GOT3 (cell line): Measurements from ENCODE around the gene USP12.
A peak's percentile ranks its signal among the peaks of the same experiment; 100 is the strongest.

Source experiments
- DNase-seq: peaks from one replicate; lab custom pipeline; 2025; ENCODE audit warnings: mixed read lengths; lab: John Stamatoyannopoulos, UW

Gene USP12

DNA sequence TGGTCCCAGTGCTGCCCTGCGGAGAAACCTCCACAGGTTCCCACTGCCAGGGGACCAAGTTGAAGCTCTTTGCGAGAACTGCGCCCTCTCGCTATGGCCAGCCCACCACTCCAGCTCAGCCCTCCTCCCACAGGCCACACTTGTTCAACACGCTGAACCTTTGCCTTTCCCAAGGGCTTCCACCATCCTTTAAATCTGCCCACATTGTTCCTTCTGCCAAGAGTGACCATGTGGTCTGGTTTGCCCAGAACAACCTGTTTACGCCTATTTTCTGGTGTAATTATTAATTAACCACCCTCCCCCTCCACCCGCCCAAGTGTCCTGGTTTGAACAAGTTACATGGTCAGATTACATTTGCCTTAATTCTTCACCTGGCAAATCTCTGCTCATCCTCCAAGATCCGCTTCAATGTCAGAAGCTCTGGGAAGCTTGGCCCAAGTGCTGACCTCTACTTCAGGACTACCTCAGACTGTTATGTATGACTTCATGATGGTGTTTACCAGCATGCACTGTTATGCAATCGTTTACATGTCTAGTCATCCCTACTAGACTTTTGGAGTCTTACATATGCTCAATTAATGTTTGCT, 12.0 kb upstream of the USP12 start:
- no peak for DNase-seq

DNA sequence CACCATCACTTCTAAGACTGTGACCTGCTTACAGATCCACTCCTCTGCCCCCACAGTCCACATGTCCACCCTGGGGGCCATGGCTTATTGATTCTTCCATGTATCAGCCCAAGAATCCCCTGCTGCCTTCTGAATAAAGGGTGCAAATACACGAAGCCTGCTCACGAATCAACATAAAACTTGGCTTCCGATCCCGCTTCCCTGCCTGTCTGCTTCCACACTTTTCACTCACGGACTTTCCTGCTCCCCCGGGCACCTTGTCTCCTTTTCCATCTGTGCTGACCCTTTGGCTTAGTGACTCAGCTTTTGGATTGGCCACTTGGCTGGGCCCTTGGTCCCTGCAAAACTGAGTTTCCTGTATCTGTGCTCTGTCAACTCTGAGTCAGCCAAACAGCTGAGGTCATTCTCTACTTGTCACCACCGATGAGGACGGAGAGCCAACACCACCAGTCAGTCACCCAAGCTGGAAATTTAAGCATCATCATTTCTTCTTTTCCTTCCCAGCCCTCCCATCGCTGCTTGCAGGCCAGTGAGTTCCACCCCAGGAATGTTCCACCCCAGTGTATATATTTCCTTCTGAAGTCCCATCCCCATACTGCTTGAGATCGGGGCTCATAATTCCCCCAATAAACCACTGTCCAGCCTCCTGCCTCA, 11.4 kb upstream of the USP12 start:
- peak; percentile 20 for DNase-seq

DNA sequence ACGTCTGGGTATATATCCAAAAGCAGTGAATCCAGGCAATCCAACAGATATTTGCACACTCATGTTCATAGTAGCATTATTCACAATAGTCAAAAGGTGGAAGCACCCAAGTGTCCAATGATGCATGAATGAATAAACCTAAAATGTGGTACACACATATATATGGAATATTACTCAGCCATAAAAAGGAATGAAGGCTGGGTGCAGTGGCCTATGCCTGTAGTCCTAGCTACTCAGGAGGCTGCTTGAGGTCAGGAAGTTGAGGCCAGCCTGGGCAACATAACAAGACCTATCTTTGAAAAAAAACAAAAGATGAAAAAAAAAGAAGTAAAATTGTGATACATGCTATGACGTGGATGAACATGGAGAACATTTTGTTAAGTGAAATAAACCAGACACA, 10.4 kb upstream of the USP12 start:
- no peak for DNase-seq

DNA sequence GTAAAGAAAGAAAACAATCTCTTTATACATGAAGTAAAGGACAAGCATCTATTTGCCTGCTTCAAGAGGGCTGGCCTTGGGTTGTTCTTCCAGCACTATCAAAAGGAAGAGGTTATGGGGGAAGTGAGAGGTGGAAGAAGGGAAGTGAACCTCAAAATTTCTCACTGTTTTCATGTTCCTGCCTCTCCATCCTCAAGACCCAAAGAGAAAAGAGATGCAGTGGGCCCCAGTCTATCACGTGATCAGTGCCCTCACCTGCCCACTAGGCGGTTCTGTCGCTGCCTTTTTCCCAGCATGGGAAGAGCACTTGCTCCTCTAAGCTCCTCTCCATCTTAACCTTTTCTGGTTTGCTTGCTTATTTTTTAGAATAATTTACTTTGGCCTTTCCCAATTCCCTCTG, 6.2 kb upstream of the USP12 start:
- no peak for DNase-seq

DNA sequence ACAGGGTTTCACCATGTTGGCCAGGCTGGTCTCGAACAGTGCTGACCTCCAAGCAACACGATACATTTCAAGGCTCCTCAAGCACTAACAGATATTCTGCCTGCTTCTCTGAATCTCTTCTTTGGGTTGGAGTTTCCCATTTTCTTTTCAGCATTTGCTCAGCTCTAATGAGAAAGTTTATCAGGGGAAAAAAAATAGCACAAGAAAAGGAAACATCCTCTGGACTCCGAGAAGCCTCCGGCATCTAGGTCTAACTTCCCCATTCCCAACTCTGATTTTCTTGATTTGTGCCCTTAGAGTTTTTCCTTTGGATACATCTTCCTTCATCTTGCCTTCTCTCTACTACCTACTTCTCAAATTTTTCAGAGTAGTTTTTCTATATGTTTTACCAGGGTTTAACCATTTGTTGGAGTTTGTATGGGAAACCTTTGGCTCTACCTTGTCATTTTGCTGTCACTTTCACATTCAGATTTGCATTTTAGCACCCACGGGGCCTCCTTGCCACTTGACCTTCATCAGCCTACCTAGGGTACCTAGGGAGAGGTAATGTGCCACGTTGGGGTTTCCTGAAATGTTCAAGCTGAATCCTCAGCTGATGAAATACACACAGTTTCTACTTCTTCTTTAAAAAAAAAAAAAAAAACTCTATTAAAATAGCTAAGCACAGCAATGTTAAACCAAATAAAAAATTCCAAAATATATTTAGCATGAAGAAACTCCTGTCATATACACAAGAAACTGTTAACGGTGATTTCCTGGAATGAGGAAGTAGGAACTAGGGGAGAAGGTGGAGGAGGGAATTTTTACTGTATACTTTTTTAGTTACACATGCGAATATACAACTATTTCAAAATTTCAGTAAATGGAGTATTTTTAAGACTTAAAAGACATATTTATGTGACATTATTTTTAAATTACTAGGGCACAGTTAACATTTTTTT, 5.1 kb upstream of the USP12 start:
- DNase-seq: no peak

DNA sequence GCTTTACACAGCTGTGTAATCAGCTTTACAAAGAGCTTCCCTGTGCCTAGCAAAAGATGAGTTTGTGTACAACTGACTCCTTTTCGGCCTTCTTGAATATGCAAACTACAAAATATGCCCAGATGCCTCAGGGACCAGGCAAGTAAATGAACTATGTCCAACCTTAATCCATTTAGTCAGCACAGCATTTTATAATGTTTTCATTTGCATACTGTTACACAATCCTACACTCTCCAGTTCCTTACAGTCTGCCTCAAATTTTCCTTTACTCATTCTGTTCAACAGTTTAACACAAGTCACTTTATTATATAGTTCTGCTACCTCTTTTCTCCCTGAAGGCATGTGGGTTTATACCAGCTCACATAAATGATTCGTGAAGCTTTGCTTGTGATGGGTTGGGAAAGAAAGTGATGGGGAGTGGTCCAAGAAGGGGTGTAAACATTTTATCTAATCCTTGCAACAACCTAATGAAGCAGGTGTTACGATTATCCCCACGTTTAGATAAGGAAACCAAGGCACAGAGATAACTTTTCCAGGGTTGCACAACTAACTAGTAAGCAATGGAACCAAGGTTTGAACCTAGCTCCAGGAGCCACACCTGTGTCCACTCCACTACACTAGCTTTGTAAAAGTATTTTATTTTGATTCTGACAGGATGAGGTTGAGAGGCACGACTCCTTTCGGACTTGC, 3.3 kb upstream of the USP12 start:
- no peak for DNase-seq

DNA sequence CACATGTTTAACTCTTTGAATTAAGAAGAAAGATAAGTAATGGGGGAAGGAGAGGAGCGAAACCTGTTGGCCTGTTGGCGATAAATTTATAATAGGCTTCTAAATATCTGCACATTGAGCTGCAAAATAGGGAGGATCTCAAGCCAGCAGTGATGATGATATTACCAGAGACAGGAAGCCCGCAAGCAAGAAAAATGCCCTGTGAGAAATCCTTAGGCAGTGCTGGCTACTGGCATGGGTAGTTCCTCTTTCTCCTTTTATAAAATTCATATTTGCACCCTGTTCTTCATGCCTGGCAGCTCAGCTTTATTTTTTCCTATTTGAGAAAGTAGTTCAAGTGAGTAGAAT, 858 bp upstream of the USP12 start:
- DNase-seq: no peak

DNA sequence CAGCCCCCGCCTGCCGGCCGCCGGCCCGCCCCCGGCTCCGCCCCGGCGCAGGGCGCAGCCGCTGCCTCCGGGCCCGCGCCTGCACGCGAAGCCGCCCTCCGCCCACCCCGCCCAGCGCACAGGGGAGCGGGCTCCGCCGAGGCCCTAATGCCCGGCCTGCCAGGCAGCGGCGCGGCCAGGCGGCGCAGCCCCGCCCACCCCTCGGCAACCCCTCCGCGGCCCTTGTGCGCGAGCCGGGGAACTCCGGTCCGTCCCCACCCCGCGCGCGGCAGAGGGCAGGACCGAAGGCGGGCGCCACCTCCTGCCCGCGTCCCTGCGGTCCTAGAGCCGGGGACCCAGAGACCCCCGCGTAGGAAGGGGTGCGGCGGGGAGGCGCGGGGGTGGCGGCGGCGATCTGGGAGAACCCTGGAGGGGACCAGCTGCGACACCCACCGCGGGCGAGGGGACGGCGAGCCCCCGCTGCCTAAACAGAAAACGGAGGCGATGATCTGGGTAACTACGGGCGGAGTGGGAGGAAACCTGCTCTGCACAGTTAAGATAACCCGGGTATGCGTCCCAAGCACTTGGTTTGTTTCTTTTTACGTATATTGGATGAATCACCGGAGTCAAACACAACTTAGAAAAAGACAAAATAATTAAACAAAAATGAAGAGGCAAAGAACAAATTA, 350 bp upstream of the USP12 start:
- peak; percentile 60 for DNase-seq

DNA sequence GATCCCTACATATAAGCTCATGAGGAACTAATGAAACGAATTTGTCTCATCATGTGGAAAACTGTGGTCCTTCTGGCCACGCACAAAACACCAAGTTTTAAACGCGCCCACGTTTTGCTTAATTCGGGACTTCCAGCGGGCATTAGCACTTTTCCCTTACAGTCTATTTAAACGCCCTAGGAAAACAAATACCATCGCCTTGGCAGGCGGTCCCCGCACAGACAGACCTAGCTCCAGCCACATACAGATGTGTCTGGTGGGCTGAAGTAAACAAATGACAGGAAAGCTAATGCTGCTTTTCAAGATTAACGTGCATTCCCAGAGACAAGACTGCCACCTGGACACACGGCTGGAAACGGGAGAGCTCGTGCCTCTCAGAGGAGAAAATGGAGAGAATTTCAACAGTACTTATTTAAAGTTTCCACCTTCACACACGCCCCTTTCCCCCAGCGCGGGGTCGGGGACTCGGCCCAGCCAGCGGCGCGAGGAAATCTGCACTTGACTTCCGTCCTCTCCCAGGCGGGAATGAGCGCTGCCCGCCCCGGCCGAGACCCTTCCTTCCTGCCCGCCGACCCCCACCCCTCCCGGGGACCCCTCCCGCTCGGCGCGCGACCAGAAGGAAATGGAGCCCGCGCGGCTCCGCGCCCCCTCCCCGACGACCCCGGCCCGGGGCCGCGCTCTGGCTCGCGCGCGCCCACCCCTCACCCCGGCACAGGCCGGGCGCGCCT, 931 bp downstream of the USP12 start:
- DNase-seq: no peak

DNA sequence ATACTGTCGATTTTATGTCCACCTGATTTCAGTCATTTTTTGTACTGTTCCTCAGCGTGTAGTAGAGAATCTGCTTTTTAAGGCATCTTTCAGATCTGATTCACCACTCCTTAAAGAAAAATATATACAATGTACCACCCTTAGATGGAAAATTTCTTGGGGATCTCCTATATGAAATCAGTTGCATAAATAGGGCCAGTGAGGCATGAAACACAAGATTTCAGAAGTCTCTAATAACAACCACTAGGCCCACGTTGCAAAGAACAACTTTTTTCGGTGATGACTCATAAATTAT, 1.4 kb downstream of the USP12 start:
- no peak for DNase-seq

DNA sequence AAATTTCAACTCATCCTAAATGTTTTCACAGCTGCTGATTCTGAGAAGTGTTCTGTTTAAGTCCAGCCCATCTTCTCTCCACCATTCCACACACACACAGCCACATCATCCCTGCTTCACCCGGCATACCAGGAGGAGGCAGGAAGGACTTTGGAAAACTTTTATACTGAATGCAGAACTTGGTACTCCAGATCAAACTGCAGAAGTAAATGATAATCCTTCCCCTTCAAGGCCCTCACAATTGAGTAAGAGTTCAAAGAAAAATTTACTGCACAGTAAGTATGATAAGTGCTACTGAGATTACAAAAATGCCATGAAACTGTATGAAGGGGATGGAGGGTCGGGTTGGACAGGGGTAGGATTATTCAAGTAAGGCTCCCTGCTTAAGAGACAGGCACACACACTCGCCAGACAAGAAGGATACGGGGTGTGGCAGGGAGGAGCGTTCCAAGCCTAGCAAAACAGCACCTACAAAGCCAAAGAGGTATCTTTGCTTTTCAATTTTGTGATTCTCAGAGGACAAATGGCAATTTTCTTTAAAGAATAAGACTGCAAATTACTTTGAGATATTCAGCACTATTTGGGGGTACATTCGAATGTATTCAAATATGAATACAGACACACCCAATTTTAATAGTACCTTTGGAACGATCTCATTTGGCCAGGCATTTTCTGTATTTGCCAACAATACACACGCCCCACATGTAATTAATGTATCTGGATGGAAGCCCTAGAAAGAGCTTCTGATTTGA, 2.5 kb downstream of the USP12 start:
- no peak for DNase-seq

DNA sequence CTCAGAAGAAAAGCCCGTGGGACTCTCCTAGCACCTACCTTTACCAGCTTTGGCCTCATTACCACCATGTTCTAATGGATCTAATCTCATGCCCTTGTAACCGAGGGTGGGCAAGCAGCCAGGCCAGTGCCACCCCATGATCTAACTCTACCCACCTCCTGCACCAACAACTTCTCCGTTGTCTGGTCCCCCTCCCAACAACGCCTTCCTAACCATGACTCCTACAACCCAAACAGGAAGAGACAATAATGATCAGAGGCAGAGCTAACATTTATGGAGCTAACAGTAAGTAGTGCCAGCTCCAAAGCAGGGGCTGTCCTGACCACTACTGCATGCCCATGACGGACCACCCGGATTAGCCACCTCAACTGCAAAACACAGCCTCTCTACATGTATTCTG, 3.5 kb downstream of the USP12 start:
- DNase-seq: no peak

DNA sequence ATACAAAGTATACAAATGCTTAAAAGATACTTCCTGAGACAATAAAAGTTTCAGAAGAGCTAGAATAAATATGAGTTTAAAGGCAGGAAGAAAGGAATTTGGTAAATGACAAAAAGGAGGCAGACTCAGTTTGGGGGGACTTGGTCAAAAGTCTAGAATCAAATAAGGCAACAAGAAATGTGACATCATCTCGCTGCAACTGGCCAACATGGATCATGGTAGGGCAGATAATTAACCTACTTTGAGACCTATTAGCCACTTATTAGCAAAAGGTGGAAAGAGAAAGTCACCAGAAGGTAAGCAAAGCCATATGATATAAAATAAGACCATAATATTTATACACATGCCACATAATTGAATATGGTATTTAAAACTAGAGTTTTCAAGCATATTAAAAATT, 5.3 kb downstream of the USP12 start:
- DNase-seq: no peak

DNA sequence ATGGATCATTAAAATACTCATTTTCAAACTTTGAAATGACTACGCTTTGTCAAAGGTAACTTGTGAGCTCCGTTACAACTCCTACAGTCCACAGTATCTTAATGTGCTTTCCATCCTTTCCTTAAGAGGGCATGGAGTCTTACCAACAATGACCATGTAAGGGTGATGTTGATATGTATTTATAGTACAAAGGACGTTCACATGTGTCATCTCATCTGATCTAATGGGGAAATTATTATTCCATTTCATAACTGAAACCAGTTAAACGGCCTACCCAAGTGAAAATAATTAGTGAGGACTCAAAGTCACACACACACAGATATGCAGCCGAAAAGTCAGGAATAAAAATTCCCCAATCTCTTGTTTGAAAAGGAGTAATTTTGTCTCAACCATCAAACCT, 9.6 kb downstream of the USP12 start:
- no peak for DNase-seq

DNA sequence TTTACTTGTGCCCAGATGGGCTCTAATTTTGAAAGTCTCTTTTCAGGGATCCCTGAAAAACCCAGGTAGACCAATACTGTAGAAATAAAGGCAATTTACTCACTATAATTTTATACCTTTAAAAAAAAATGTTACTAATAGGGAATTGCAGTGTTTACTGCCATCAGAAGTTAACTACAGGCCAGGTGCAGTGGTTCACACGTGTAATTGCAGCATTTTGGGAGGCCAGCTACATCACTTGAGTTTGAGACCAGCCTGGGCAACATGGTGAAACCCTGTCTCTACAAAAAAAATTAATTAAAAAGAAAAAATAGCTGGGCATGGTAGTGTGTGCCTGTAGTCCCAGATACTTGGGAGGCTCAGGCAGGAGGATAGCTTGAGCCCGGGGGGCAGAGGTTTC, 10.2 kb downstream of the USP12 start:
- no peak for DNase-seq

DNA sequence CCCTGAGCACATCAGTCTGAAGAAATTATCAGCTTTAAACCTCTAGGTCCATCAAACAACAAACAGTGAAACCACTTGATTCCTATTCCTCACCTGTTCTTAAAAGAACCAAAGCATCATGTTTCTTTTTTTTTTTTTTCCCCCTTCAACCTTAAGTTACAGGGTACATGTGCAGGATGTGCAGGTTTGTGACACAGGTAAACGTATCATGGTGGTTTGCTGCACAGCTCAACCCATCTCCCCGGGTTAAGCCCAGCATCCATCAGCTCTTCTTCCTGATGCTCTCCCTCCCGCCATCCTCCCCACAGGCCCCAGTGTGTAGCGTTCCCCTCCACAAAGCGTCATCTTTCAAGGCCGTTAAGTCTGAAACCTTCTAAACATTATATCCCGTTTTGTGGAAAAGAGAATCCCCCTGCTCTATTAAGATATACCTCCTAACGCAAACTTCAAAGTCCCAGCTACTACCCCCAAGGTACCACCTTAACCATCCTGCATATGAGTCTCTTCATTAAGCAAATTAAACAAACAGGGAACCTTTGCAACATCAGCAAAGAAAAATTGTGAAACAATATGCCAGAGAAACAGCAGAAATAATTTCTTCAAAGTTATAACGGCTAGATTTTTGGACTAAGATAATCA, 10.8 kb downstream of the USP12 start:
- no peak for DNase-seq

DNA sequence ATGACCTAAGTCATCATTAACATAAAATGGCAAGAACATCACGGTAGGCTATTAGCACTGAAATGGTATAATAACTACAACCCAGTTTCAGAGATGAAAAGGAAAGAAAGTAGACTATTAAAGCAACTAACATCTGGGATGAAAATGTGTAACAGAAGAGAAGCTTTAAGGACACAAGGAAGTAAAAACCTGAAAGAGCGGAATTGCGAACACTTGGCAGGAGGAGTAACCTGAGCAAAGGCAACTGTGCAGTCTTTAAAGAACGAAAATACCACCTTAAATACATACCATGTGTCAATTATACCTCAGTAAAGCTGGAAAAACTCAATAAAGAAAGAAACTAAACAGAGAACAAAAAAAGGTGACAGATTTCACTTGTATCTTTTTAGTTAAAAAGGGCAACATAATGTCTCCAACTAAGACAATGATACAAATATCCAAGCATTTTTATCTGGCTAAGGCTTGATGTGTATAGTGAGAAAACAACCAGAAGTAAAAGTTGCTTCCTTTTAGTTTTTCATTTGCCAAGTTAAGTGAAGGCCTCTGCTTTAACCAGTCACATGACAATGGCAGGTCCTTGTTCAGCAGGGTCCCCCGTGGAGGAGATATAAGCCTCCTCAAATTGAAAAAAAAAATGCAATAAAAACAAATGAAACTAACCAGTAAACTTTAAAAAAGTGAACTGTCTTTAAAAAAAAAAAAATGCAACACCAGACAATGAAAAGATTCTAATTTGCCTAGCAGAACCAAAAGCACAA, 11.6 kb downstream of the USP12 start:
- no peak for DNase-seq

DNA sequence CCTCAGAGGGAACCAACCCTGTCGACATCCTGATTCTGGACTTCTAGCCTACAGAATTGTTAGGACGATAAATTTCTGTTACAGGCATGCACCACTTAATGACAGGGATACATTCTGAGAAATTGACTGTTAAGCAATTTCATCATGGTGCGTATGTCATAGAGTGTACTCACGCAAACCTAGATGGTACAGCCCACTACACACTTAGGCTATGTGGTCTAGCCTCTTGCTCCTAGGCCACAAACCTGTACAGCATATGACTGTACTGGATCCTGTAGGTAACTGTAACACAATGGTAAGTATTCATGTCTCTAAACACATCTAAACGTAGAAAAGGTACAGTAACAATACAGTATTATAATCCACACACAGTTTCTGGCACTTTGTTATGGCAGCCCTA, 13.3 kb downstream of the USP12 start:
- DNase-seq: no peak

DNA sequence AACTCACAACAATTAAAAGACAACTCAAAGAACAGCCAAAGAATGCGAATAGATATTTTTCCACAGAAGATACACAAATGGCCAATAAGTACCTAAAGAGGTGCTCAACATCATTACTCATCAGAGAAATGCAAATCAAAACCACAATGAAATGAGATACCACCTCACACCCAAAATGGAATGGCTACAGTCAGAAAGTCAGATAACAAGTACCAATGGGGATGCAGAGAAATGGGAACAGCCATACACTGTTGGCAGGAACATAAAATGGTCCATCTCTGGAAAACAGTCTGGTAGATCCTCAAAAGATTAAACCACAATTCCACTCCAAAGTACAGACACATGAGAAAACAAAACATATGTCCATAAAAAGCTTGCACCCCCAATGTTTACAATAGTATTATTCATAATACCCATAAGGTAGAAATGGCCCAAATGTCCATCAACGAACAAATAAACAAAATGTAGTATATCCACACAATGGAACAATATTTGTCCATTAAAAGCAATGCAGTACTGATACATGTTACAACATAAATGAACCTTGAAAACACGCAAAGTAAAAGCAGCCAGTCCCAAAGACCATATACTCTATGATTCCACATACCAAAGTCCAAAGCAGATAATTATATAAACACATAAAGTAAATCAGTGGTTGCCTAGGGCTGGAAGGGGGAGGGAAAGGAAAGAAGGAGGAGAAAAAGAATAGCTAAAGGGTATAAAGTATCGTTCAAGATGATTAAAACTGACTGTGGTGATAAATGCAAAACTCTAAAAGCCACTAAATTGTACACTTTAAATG, 19.6 kb downstream of the USP12 start:
- DNase-seq: no peak
